ENCODE data around the gene PI4KA. TPM values are rescaled to one million over a fixed set of nuclear protein-coding genes. Genes with fewer than 3 reads are reported as not detected.

The PI4KA gene
- polyA plus RNA-seq, 1 of the 3 experiments (the other 2 are of a cell fraction), result 30.0 TPM

- TF ChIP-seq, protein P1, sequence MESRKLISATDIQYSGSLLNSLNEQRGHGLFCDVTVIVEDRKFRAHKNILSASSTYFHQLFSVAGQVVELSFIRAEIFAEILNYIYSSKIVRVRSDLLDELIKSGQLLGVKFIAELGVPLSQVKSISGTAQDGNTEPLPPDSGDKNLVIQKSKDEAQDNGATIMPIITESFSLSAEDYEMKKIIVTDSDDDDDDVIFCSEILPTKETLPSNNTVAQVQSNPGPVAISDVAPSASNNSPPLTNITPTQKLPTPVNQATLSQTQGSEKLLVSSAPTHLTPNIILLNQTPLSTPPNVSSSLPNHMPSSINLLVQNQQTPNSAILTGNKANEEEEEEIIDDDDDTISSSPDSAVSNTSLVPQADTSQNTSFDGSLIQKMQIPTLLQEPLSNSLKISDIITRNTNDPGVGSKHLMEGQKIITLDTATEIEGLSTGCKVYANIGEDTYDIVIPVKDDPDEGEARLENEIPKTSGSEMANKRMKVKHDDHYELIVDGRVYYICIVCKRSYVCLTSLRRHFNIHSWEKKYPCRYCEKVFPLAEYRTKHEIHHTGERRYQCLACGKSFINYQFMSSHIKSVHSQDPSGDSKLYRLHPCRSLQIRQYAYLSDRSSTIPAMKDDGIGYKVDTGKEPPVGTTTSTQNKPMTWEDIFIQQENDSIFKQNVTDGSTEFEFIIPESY (IDR thresholded peaks at IDR 0.05; ENCODE audit: borderline replicate concordance, low read depth), result no peak
- no peak for TF ChIP-seq MXI1 (IDR thresholded peaks at IDR 0.05; ENCODE audit: low read depth, low read length)
- TF ChIP-seq GATA2 (CRISPR knock-in tag; IDR thresholded peaks at IDR 0.05), result no peak
- no peak for TF ChIP-seq CHD2 (IDR thresholded peaks at IDR 0.05; ENCODE audit: low read length, partially characterized antibody)
- no peak for TF ChIP-seq SMC3 (IDR thresholded peaks at IDR 0.05; ENCODE audit: low read depth, low read length)
- TF ChIP-seq TEAD4 (IDR thresholded peaks at IDR 0.05; ENCODE audit: borderline replicate concordance, insufficient read depth), result no peak
- no peak for TF ChIP-seq IRF3 (IDR thresholded peaks at IDR 0.05; ENCODE audit: low read depth, low read length)
- TF ChIP-seq YY1 (IDR thresholded peaks at IDR 0.05; ENCODE audit: low read depth), result no peak
These were observed 75.3 kb downstream of the PI4KA start (continued) for GRCh38 chr22:20783300-20783673.

GRCh38 chr22:20782596-20783299 is 75.9 kb downstream of the PI4KA start:
- H2AFZ ChIP-seq (ENCODE audit: low read depth), result no peak overlapping the region
- WGBS (ENCODE audit: low lambda C conversion rate), result 90% methylated on average over 3 of the region's 4 CpGs
- DNase-seq, result no peak
- 0 out of 2 replicates have a peak, but pooled peaks cover 5% of the 10 kb centered on the region for H4K20me1 ChIP-seq (ENCODE audit: insufficient read depth)
- TF ChIP-seq MAX (IDR thresholded peaks at IDR 0.05; ENCODE audit: low read depth), result no peak
- TF ChIP-seq, protein P1 (IDR thresholded peaks at IDR 0.05; ENCODE audit: borderline replicate concordance, low read depth), result no peak
- no peak for TF ChIP-seq NFIC (IDR thresholded peaks at IDR 0.05; ENCODE audit: borderline replicate concordance)
- no peak for TF ChIP-seq CHD2 (IDR thresholded peaks at IDR 0.05; ENCODE audit: low read length, partially characterized antibody)
- TF ChIP-seq TEAD4 (IDR thresholded peaks at IDR 0.05; ENCODE audit: borderline replicate concordance, insufficient read depth), result no peak
- TF ChIP-seq RFX5 (IDR thresholded peaks at IDR 0.05; ENCODE audit: low read length), result no peak
- no peaks in the 10 kb centered on the region for H3K79me2 ChIP-seq (ENCODE audit: insufficient read depth)
- no peak overlapping the region for H3K4me2 ChIP-seq
- no peaks in the 10 kb centered on the region for H3F3A ChIP-seq (replicated peaks; ENCODE audit: insufficient read depth)
- H3K9ac ChIP-seq, result no peak overlapping the region
- no peak overlapping the region for H3K27ac ChIP-seq (ENCODE audit: low read depth in 2 of 2, low read length in 1 of 2)
- POLR2A ChIA-PET, result no interaction called here
- H3K27me3 ChIP-seq (ENCODE audit: insufficient read depth), result no peaks in the 10 kb centered on the region
- H3K4me3 ChIP-seq (ENCODE audit: low read depth in 2 of 2, low read length in 1 of 2), result no peak overlapping the region
- CTCF ChIA-PET, result interaction anchor here (1.0 to 3.9 kb wide), 14 partner anchors 9 to 365 kb away, joined by 3 to 43 read pairs (median 6); partner anchors contain the start of gene SERPIND1
- no peaks in the 10 kb centered on the region for H3K9me3 ChIP-seq
- no peaks in the 10 kb centered on the region for H3K9me2 ChIP-seq
- no peaks in the 10 kb centered on the region for H3K4me1 ChIP-seq (ENCODE audit: control insufficient read depth in 1 of 2, insufficient read depth in 2 of 2, low read depth in 1 of 2, low read length in 1 of 2)
- peaks cover 5 to 14% of the 10 kb centered on the region in 2 experiments for H3K36me3 ChIP-seq (replicated peaks in 1 of 2; ENCODE audit: control insufficient read depth in 1 of 2, insufficient read depth in 2 of 2, low read length in 1 of 2)

Measured in SK-N-SH (cell line).